GM12878 (cell line): ENCODE data around the gene EPHB2.

ENCODE experiments used
- CREM ChIP-seq: IDR thresholded peaks from 2 replicates; pipeline ENCODE4 v1.6.1; 2014; ENCODE audit warnings: antibody characterized with exemption, low read depth
- MYC ChIP-seq: IDR thresholded peaks from 2 replicates; pipeline ENCODE4 v1.6.1; 2011; ENCODE audit warnings: mild to moderate bottlenecking, low read length, moderate library complexity, inconsistent platforms; ENCODE audit not compliant: insufficient read depth, insufficient replicate concordance, insufficient read length, severe bottlenecking
- PAX5 ChIP-seq: IDR thresholded peaks from 2 replicates; pipeline ENCODE4 v1.6.1; 2011; ENCODE audit warnings: low read depth, low read length, borderline replicate concordance
- POLR2A ChIP-seq: IDR thresholded peaks from 2 replicates; pipeline ENCODE4 v1.6.1; 2011; ENCODE audit warnings: low read depth, mild to moderate bottlenecking, low read length
- SIN3A ChIP-seq: IDR thresholded peaks from 2 replicates; pipeline ENCODE4 v1.6.1; 2012; ENCODE audit warnings: low read depth, low read length, improper control_type of control experiment
- SREBF2 ChIP-seq: IDR thresholded peaks from 2 replicates; pipeline ENCODE4 v1.6.1; 2012; ENCODE audit warnings: mild to moderate bottlenecking, low read length
- TAF1 ChIP-seq: IDR thresholded peaks from 2 replicates; pipeline ENCODE4 v1.6.1; 2011; ENCODE audit warnings: mild to moderate bottlenecking, low read depth, low read length, borderline replicate concordance
- TF ChIP-seq, protein P1 (sequence below), 3 experiments: IDR thresholded peaks in 2 of 3; conservative IDR thresholded peaks in 1 of 3; 2 replicates each; pipeline ENCODE4 v1.5.1; 2011; ENCODE audit warnings: low read depth in 3 of 3, low read length in 3 of 3, mild to moderate bottlenecking in 3 of 3, control low read depth in 2 of 3, moderate library complexity in 2 of 3, inconsistent platforms in 1 of 3, mixed read lengths in 1 of 3; ENCODE audit not compliant: control insufficient read depth in 2 of 3, insufficient read depth in 1 of 3; ENCODE audit errors: extremely low read depth in 1 of 3
- TF ChIP-seq, protein P2 (sequence below): IDR thresholded peaks from 2 replicates; pipeline ENCODE4 v1.6.1; 2012; ENCODE audit warnings: low read depth, low read length, improper control_type of control experiment
- TF ChIP-seq, protein P3 (sequence below): fragments of 450-650 bp; formaldehyde crosslinking; IDR thresholded peaks from 2 replicates; pipeline ENCODE4 v1.5.0; 2022; ENCODE audit warnings: mild to moderate bottlenecking, missing genetic modification characterization

DNA sequence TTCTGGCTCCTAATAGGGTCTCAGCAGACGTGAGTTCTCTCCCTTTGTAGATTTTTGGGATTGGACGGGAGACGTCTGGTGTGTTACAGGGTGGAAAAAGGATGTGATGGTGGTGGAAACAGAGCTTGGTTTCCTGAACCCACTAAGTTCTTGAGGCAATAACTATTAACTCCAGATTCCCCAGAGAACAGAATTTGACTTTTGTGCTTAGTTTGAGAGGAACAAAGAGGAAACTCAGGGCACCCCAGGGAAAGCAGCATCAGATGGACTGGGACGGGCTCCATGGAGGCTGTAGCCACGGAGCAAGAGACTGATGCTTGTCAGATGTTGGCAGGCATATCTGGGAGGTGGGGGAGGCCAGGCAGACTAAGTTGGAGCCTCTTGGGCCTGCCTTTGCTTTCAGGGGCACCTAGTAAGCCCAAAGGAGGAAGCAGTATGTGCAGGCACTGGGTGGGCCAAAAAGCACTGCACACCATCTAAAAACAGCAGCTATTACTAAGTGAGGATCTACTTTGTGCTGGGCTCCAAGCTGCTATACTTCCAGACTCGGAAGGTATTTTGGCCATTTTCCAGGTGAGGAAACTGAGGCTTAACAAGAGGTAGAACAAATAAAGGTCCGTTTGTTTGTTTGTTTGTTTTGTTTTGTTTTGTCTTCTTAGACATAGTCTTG is 66.9 kb downstream of the EPHB2 start:
- TF ChIP-seq PAX5 (no peak), TAF1 (no peak), SREBF2 (no peak), MYC (no peak), SIN3A (no peak), POLR2A (no peak), CREM (no peak)
- TF ChIP-seq, protein P1, sequence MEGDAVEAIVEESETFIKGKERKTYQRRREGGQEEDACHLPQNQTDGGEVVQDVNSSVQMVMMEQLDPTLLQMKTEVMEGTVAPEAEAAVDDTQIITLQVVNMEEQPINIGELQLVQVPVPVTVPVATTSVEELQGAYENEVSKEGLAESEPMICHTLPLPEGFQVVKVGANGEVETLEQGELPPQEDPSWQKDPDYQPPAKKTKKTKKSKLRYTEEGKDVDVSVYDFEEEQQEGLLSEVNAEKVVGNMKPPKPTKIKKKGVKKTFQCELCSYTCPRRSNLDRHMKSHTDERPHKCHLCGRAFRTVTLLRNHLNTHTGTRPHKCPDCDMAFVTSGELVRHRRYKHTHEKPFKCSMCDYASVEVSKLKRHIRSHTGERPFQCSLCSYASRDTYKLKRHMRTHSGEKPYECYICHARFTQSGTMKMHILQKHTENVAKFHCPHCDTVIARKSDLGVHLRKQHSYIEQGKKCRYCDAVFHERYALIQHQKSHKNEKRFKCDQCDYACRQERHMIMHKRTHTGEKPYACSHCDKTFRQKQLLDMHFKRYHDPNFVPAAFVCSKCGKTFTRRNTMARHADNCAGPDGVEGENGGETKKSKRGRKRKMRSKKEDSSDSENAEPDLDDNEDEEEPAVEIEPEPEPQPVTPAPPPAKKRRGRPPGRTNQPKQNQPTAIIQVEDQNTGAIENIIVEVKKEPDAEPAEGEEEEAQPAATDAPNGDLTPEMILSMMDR (IDR thresholded peaks at IDR 0.05 in 2 of 3, conservative IDR thresholded peaks at IDR 0.05 in 1 of 3; ENCODE audit: control insufficient read depth in 2 of 3, extremely low read depth in 1 of 3, insufficient read depth in 1 of 3, low read depth in 3 of 3, low read length in 3 of 3), result no peak
- TF ChIP-seq, protein P2, sequence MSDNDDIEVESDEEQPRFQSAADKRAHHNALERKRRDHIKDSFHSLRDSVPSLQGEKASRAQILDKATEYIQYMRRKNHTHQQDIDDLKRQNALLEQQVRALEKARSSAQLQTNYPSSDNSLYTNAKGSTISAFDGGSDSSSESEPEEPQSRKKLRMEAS, result no peak
- TF ChIP-seq, protein P3, sequence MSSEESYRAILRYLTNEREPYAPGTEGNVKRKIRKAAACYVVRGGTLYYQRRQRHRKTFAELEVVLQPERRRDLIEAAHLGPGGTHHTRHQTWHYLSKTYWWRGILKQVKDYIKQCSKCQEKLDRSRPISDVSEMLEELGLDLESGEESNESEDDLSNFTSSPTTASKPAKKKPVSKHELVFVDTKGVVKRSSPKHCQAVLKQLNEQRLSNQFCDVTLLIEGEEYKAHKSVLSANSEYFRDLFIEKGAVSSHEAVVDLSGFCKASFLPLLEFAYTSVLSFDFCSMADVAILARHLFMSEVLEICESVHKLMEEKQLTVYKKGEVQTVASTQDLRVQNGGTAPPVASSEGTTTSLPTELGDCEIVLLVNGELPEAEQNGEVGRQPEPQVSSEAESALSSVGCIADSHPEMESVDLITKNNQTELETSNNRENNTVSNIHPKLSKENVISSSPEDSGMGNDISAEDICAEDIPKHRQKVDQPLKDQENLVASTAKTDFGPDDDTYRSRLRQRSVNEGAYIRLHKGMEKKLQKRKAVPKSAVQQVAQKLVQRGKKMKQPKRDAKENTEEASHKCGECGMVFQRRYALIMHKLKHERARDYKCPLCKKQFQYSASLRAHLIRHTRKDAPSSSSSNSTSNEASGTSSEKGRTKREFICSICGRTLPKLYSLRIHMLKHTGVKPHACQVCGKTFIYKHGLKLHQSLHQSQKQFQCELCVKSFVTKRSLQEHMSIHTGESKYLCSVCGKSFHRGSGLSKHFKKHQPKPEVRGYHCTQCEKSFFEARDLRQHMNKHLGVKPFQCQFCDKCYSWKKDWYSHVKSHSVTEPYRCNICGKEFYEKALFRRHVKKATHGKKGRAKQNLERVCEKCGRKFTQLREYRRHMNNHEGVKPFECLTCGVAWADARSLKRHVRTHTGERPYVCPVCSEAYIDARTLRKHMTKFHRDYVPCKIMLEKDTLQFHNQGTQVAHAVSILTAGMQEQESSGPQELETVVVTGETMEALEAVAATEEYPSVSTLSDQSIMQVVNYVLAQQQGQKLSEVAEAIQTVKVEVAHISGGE (CRISPR knock-in tag), result no peak
